SK-N-DZ (cell line): ENCODE data around the gene FMN2.
A peak's percentile ranks its signal among the peaks of the same experiment; 100 is the strongest.
"Not testable (repeated sequence)": the region's sequence is repeated elsewhere in the genome, so short reads cannot be mapped to it uniquely, and the experiment has no call there.

Experiments
- DNase-seq: peaks from one replicate; pipeline ENCODE4 v3.0.0-alpha.2; 2015; ENCODE audit warnings: low spot score

Gene FMN2

GRCh38 chr1:240310226-240310925 lies 218.7 kb downstream of the FMN2 start:
- DNase-seq = no peak

- DNase-seq = no peak
Measured at GRCh38 chr1:240312872-240313271, 221.2 kb downstream of the FMN2 start.

- DNase-seq = no peak
Measured at GRCh38 chr1:240314845-240315801, 223.4 kb downstream of the FMN2 start.

GRCh38 chr1:240319998-240320397 lies 228.3 kb downstream of the FMN2 start:
- no peak for DNase-seq

- DNase-seq = no peak
Measured at GRCh38 chr1:240320659-240321058, 229.0 kb downstream of the FMN2 start.

GRCh38 chr1:240322943-240323342 lies 231.3 kb downstream of the FMN2 start:
- DNase-seq = no peak

GRCh38 chr1:240328382-240328781 lies 236.7 kb downstream of the FMN2 start:
- DNase-seq = not testable (repeated sequence)

- no peak for DNase-seq
Measured at GRCh38 chr1:240329443-240329842, 237.8 kb downstream of the FMN2 start.

- DNase-seq = no peak
Measured at GRCh38 chr1:240332672-240333071, 241.0 kb downstream of the FMN2 start.

- DNase-seq = peak; percentile 83
Measured at GRCh38 chr1:240337781-240338180, 246.1 kb downstream of the FMN2 start.

GRCh38 chr1:240338837-240339236 lies 247.2 kb downstream of the FMN2 start:
- DNase-seq = peak; percentile 10

GRCh38 chr1:240341365-240342250 lies 249.9 kb downstream of the FMN2 start:
- DNase-seq = no peak

- no peak for DNase-seq
Measured at GRCh38 chr1:240342251-240342625, 250.6 kb downstream of the FMN2 start.

- no peak for DNase-seq
Measured at GRCh38 chr1:240343045-240343444, 251.4 kb downstream of the FMN2 start.

- no peak for DNase-seq
Measured at GRCh38 chr1:240343966-240344365, 252.3 kb downstream of the FMN2 start.

- DNase-seq = no peak
Measured at GRCh38 chr1:240344918-240345317, 253.2 kb downstream of the FMN2 start.

GRCh38 chr1:240349695-240350094 lies 258.0 kb downstream of the FMN2 start:
- DNase-seq = no peak

- DNase-seq = no peak
Measured at GRCh38 chr1:240350910-240351331, 259.2 kb downstream of the FMN2 start.

- DNase-seq = no peak
Measured at GRCh38 chr1:240351690-240352089, 260.0 kb downstream of the FMN2 start.

- DNase-seq = no peak
Measured at GRCh38 chr1:240352769-240353168, 261.1 kb downstream of the FMN2 start.

- no peak for DNase-seq
Measured at GRCh38 chr1:240356568-240356967, 264.9 kb downstream of the FMN2 start.

GRCh38 chr1:240362046-240362445 lies 270.4 kb downstream of the FMN2 start:
- no peak for DNase-seq
